ENCODE data around the gene PGAP1.

PGAP1 gene, protein sequence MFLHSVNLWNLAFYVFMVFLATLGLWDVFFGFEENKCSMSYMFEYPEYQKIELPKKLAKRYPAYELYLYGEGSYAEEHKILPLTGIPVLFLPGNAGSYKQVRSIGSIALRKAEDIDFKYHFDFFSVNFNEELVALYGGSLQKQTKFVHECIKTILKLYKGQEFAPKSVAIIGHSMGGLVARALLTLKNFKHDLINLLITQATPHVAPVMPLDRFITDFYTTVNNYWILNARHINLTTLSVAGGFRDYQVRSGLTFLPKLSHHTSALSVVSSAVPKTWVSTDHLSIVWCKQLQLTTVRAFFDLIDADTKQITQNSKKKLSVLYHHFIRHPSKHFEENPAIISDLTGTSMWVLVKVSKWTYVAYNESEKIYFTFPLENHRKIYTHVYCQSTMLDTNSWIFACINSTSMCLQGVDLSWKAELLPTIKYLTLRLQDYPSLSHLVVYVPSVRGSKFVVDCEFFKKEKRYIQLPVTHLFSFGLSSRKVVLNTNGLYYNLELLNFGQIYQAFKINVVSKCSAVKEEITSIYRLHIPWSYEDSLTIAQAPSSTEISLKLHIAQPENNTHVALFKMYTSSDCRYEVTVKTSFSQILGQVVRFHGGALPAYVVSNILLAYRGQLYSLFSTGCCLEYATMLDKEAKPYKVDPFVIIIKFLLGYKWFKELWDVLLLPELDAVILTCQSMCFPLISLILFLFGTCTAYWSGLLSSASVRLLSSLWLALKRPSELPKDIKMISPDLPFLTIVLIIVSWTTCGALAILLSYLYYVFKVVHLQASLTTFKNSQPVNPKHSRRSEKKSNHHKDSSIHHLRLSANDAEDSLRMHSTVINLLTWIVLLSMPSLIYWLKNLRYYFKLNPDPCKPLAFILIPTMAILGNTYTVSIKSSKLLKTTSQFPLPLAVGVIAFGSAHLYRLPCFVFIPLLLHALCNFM

DNA sequence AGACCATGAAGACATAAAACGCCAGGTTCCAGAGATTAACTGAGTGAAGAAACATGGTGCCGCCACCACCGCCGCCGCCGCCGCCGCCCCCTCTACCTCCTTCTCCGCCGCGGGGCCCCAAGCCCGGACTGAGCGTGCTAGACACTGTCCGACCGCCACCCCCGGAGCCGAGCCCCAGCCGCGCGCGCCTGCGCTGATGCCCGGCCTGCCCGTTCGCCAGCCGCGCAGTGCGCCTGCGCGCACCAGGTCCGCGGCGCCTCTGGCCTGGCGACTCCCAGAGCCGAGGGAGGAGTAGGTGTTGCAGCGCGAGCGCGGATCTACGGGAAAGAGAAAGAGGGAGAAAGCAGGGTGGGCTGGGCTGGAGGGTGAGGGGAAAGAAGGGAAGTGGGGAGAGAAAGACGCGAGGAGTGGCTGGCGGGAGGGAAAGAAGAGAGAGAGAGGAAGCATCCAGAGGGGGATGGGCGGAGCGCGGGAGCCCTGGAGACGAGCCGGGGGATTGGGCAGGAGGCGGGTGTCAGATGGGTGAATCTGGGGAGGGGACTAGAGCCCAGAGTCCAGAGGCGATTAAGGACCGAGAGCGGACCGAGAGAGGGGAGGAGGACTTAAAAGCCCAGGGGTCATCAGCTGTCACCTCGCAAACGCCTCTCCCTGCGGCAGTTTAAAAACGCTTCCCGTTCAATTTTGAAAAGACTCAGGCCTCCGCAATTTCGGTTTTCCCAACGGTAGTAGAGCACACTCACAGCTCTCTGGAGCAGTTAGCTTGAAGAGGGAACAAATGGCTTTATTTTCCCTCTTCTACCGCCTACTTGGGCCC lies at the start of gene PGAP1:
Gene PGAP1 (minus strand): TSS at position 146 of the 814 bp plus-strand sequence. CDS start 91 bp downstream, at position 55.
- peak; percentile 59 to 80 for DNase-seq (ENCODE audit: low read depth in 2 of 2)

DNA sequence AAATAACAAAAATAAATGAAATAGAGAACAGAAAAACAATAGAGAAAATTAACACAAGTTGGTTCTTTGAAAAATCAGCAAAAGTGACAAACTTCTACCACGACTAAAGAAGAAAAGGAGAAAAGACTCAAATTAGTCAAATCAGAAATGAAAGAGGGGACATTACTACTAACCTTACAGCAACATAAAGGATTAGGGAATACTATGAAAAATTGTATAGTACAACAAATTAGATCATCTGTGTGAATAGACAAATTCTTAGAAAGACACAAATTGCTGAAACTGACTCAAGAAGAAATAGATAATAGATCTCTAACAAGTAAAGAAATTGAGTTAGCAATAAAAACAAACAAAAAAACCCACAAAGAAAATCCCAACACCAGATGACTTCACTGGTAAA lies 48.5 kb upstream of the PGAP1 start:
- no peak for DNase-seq (ENCODE audit: low read depth in 2 of 2)

DNA sequence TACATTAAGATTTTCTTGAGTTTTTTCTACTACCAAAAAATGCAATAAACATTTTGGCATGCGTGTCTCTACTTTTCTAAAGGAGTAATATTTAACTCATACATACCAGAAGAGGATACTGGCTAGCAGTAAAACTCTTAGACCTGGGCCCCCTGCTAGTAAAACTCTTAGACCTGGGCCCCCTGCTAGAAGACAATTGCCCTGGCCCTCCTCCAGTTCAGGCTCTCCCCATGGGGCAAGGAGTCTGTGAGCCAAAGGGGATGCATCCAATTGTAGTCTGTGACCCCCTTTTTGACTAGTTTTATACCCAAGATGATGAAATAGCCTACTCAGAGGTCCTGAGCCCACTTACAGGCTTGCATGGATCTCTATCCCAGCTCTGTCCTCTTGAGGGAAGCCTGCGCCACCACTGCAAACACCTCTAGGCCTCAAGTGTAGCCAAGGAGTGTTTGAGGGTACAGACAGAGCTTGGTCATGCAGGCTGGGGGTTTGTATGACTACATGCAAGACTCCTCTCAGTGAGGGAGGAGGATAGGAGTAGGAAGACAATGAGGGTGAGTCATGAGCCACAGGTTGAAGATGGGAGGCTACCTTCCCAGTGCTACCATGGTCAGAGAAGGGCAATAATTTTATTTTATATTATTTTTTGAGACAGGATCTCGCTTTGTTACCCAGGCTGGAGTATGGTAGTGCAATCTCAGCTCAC lies 45.2 kb upstream of the PGAP1 start:
- DNase-seq (ENCODE audit: low read depth in 2 of 2), result no peak

DNA sequence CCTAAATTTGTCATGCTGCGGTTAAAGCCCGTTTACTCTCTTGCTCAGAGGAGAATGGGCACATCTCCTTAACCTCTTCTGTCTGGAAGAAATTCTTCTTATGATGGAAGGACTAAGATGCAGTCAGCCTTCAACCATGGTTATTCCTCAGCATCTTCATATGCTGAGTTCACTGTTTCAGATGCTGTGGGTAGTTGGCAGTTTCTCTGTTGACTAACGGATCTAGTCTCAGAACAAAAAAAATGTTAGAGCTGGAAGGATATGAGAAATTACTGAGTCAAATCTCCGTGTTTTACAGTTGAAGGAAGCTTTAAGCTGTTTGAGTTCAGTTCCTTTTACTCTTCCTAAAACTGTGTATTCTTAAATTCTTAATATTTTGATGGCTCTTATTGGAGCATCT lies 43.6 kb upstream of the PGAP1 start:
- DNase-seq (ENCODE audit: low read depth in 2 of 2), result no peak

DNA sequence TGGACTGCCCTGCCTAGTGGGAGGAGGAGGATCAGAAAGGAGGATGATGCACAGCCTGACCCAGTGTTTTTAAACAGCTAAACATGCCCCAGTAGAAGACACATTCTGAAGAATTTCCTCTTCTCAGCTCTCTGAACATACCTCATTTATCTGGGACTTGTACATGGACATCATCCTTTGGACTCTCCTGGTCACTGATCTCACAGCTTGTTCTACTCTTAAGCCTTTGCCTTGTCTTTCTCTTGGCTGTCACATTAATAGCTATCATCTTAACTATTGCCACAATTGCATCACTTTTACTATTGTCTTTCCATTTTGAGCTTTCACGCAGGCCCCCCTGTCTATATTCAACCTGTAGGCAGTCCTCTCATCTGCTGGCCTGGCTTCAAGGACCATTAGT lies 42.0 kb upstream of the PGAP1 start:
- DNase-seq (ENCODE audit: low read depth in 2 of 2), result no peak

DNA sequence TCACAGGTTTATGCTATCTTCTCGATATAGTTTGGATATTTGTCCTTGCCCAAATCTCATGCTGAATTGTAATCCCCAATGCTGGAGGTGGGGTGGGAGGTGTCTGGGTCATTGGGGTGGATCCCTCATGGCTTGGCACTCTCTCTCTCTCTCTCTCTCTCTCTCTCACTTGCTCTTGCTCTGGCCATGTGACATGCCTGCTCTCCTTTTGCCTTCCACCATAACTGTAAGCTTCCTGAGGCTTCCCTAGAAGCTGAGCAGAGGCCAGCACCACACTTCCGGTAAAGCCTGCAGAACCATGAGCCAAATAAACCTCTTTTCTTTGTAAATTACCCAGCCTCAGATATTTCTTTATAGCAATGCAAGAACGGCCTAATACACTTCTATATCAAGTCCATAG lies 41.3 kb upstream of the PGAP1 start:
- no peak for DNase-seq (ENCODE audit: low read depth in 2 of 2)

DNA sequence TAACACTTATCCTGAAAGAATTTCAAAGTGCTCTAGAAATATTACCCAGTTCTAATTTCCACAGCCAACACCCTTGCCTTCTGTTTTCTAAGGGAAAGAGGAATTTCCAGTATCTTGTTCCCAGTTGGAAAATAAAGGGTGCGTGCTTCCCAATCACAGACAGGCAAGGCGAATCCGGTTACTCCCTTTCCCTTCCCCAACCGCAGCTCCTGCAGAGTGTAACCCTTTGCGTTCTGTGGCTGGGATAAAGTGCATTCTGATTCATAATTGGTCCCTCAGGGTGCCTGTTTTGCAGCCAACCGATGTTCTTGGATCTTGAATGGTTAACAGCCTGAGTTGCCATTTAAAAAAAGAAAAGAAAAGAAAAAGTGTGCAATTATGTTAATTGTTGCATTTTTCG lies 40.6 kb upstream of the PGAP1 start:
- DNase-seq (ENCODE audit: low read depth in 2 of 2), result no peak

DNA sequence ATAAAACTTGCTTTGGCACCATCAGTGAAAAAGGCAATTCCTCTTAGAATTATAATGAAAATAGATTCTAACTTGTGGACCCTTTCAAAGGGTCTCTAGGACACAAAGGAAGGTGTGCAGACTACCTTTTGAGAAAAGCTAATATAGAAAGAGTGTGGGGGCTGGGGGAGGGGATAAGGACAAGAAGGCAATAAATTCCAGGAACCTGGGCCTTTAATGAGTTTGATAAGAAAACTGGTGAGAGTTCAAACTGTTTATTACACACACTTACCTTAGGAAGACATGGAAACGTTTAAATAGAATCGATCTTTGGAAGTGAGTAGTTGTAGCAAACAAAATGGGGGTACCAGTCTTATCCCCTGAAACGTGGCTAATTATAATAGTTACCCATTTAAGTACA lies 39.6 kb upstream of the PGAP1 start:
- no peak for DNase-seq (ENCODE audit: low read depth in 2 of 2)

DNA sequence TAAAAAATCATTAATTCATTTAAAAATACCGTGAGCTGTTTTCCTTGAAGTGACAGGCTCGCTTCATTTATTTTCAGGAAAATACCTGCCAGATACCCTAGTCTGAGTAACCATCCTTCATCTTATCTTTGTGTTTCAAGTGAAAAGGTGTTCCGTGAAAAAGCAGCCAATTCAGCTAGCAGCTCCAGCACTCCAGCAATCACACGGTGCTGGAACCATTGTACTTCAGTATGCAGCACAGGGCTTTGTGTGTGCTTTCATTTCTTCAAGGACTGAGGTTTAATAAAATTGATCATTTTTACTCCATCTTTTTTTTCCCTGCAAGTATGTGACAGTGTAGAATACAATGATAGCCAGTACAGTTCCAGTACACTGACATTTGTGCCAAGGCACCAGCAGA lies 39.1 kb upstream of the PGAP1 start:
- DNase-seq (ENCODE audit: low read depth in 2 of 2), result no peak

DNA sequence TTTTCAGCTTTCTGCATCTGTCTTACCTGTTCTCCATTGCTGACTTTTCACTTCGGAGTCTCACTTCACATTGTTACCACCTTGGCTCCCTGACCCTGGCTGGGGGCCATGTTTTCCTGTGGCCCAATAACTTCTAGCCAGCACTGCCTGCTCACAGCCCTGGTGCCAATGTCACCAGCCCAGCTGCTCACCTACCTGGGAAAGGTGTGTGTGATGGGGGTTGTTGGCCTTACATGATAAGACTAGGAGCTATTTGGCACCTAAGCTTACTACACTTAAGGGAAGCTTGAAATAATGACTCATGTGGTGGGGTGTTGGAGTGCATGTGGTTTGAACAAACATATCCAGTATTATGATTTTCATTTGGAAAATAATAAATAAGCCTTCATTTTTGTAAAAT lies 37.5 kb upstream of the PGAP1 start:
- no peak for DNase-seq (ENCODE audit: low read depth in 2 of 2)

DNA sequence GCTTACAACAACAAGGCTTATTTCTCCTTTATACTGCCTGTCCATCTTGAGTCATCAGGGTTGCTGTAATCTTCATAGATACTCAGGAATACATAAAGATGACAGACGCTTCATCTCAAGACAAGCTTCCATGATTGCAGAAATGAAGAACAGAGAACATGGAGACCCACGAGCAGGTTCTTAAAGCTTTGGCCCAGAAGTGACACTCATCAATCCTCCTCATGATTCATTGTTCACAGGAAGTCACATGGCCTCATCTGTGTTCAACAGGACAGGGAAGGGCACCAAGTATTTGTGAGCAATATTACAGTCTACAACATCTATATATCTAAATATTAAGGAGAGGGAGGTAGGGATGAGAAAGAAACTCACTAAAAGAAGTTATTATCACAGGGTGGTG lies 36.5 kb upstream of the PGAP1 start:
- no peak for DNase-seq (ENCODE audit: low read depth in 2 of 2)

DNA sequence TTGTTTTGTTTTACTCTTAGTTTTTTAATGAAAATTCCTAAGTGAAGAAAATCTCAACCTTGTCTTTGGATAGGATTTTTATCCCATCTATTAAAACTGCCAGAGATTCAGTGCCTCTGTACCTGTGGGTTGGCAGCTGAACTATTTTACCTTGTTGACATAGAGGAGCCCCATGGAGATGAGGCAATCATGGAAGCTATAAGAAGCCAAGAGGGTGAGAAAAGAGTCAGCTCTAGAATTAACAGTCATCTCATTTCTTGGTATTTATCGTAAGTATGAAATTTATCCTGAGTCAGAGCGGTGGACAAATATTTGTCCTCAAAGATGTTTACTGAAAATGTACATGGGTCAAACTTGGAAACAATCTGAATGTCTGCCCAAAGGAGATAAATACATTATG lies 35.8 kb upstream of the PGAP1 start:
- no peak for DNase-seq (ENCODE audit: low read depth in 2 of 2)

DNA sequence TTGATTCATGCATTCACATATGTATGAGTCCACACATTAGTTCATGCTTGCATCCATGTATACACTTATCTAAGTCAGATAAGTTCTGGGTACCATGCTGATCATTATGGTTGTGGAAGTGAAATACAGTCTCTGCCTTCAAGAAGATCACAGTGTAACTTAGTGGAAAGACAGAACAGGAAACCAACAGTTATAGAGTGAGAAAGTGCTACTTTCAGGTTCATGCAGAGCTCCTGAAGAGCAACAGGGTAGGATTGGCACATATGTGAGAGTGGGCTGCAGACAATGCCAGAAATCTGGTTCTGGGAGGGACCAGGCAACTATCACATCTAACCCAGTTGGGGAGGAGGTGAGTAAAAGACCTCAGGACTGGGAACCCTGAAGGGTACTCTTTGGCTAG lies 35.4 kb upstream of the PGAP1 start:
- DNase-seq (ENCODE audit: low read depth in 2 of 2), result no peak

DNA sequence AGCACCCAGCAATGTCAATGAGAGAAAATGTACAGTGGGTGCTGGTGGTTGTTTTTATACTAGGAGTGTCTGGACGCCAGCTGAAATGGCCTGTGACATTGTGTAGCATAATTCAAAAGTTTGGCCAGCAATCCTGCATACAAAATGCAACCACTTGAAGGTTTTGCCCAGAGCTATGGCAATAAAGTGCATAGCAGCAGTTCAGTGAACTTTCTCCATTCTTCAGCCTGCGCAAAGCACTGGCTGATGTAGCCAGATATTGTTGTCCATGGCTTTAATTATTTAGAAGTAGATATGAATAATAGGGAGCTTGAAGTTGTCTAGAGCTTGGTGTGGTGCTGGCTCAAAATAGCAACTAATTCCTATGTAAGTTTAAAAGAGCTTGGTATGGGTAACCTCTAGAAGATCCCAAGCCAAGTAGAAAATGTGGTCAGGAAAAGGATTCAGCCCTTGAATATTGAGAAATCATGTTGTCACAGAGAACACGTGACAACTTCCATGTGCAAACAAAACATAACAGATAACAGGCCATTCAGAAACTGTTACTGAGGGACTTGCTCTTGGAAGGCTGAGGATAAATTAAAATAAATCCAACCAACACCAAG lies 33.3 kb upstream of the PGAP1 start:
- DNase-seq (ENCODE audit: low read depth in 2 of 2), result no peak

DNA sequence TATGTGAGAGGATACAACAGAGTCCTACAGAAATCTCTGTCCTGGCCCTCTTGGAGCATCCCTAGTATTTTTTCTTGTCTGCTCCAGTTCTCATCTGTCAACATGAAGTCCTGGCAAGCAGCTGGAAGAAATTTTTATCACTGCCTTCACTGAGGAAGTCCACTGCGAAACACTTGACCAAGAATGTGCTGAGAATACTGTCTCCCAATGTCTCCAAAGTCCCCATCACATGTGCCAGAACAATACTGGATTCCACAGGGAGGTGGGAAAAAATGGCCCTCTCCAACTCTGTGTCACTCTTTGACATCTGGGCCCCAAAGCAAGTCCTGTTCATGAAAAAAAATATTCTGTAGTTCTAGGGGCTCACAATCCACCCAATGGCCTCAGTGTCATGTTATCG lies 32.8 kb upstream of the PGAP1 start:
- DNase-seq (ENCODE audit: low read depth in 2 of 2), result no peak

DNA sequence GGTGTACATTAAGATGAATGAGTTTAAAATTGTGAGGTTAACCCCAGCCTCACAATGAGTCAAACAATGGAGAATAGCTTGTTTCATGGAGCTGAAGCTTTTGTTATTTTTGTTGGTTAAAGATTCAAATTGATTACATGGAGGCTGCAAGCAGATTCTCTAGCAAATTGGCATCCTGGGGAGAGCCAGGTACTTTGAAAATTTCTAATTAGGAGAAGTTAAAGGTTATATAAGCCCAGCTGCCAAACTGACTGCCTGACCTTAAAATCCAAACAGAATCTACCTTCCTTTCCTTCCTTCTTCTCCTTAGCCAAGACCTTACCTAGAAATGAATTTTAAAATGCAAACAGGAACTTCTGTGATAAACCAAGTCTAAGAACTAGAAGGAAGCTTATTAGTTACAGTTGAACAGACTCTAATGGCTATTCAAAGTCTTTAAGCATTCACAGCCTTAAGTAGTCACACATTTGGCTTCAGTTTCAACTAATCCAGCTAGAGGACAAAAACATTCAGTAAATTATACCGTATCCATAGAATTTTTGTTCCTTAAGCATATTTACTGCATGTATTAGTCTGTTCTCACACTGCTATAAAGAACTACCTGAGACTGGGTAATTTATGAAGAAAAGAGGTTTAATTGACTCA lies 31.5 kb upstream of the PGAP1 start:
- no peak for DNase-seq (ENCODE audit: low read depth in 2 of 2)

DNA sequence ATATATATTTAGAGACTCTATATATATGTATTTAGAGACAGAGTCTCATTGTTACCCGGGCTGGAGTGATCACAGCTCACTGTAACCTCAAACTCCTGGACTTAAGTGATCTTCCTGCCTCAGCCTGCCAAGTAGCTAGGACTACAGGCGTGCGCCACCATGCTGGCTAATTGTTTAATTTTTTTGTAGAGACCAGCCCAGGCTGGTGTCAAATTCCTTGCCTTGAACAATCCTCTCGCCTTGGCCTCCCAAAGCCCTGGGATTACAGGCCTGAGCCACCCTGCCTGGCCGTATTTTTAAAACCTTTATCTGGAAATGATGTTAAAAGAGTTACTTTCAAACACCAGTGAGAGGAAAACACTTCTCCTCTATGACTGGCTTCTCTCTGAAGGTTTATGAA lies 30.9 kb upstream of the PGAP1 start:
- DNase-seq (ENCODE audit: low read depth in 2 of 2), result no peak

DNA sequence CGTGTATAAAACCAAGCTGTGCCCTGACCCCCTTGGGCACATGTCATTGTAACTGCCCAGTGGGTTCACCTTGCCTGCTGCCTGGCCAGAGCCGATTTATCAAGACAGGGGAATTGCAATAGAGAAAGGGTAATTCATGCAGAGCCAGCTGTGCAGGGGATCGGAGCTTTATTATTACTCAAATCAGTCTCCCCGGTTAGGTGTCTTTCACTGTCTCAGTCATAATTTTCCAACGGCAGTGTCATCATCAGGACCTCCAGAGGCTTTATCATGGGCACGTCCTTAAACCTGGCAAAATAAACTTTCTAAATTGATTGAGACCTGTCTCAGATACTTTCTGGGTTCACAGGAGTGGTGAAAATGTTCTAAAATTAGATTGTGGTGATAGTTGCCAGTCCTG lies 29.6 kb upstream of the PGAP1 start:
- DNase-seq (ENCODE audit: low read depth in 2 of 2), result no peak

DNA sequence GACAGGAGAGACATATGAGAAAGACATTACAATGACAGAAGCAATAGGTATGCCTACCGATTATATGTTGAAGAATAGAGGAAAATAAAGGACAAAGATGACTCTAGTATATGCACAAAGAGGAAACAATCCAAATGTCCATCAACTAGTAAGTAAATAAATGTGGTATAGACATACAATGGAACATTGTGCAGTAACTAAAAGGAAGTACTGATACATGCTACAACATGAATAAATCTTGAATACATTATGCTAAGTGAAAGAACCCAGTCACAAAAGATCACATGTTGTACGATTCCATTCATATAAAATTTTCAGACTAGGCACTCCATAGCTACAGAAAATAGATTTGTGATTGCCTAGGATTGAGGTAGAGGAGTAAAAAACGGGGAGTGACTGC lies 28.5 kb upstream of the PGAP1 start:
- DNase-seq (ENCODE audit: low read depth in 2 of 2), result no peak

DNA sequence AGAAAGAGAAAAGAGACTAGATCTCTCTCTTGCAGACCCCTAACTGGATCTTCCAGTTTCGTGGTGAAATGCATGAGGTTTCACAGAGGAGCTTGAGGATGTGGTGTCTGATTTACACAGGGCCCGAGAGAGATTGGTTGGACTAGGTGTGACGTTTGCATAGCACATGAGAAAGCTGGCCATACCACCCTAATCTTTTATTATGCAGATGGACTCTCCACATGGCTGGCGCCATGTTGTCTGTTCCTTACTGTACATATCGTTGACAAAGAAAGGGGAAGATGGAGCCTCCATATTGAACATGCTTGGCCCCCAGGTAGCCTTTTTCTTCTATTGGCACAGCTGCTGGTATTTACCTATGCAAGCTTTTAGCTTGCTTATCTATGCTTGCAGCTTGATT lies 27.5 kb upstream of the PGAP1 start:
- DNase-seq (ENCODE audit: low read depth in 2 of 2), result no peak

DNA sequence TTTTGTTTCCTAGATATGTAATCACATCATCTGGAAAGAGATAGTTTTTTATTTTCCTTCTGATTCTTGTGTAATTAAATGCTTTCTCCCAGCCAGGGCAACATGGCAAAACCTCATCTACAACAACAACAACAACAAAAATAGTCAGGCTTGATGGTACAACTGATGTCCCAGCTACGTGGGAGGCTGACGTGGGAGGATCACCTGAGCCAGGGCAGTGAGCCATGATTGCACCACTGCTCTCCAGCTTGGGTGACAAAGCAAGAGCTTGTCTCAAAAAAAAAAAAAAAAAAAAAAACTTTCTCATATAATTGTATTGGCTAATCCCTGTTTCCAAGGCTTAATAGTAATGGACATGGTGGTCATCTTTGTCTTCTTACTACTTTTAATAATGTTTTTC lies 26.4 kb upstream of the PGAP1 start:
- no peak for DNase-seq (ENCODE audit: low read depth in 2 of 2)
